PC-3 (cell line): Measurements from ENCODE around the gene ZCCHC24. TPM values are rescaled to one million over a fixed set of nuclear protein-coding genes. Genes with fewer than 3 reads are reported as not detected.

Experiments used
- ATAC-seq: fragments of 200-7000 bp; cut with Tn5 transposase; 2 replicates; pipeline ENCODE4 v1.9.1; 2020; ENCODE audit warnings: mild to moderate bottlenecking, moderate library complexity
- BruUV-seq: library from RNA; stranded (reverse); fragments of 400-500 nt; replicated peaks from 2 replicates; lab custom pipeline; 2021; lab: Mats Ljungman, UMichigan
- CTCF ChIA-PET: fragments of 300-600 bp; sonication (Branson Sonifier 250); formaldehyde crosslinking; loops from one replicate; lab custom pipeline; 2022; ENCODE audit warnings: antibody characterized with exemption; lab: Charles Lee
- POLR2A ChIA-PET: fragments of 300-600 bp; sonication (Branson Sonifier 250); formaldehyde crosslinking; loops from one replicate; lab custom pipeline; 2022; ENCODE audit warnings: antibody characterized with exemption; ENCODE audit not compliant: unreplicated experiment; lab: Charles Lee
- DNase-seq: peaks from one replicate; pipeline ENCODE4 v3.0.0-alpha.2; 2015
- H2AFZ ChIP-seq: fragments of 300-600 bp; sonication (generic); 2 replicates; pipeline ENCODE4 v1.6.0; 2016; ENCODE audit warnings: antibody characterized with exemption, low read length
- H3F3A ChIP-seq: fragments of 300-600 bp; sonication (generic); one replicate; pipeline ENCODE4 v1.6.0; 2017; ENCODE audit warnings: antibody characterized with exemption, low read length, control low read depth, mild to moderate bottlenecking; ENCODE audit not compliant: unreplicated experiment
- H3K27ac ChIP-seq: fragments of 300-600 bp; sonication (generic); 2 replicates; pipeline ENCODE4 v1.5.1; 2016; ENCODE audit warnings: mild to moderate bottlenecking, low read length
- H3K27me3 ChIP-seq: fragments of 300-600 bp; sonication (generic); 2 replicates; pipeline ENCODE4 v1.6.1; 2016; ENCODE audit warnings: low read length, mixed read lengths
- H3K36me3 ChIP-seq: fragments of 300-600 bp; sonication (generic); 2 replicates; pipeline ENCODE4 v1.6.1; 2016; ENCODE audit warnings: low read depth, mixed run types, low read length, mixed read lengths
- H3K4me1 ChIP-seq: fragments of 300-600 bp; sonication (generic); 2 replicates; pipeline ENCODE4 v1.5.1; 2016; ENCODE audit warnings: low read length; ENCODE audit not compliant: insufficient read depth
- H3K4me2 ChIP-seq: fragments of 300-600 bp; sonication (generic); 2 replicates; pipeline ENCODE4 v1.6.0; 2016; ENCODE audit warnings: low read length
- H3K4me3 ChIP-seq: fragments of 300-600 bp; sonication (generic); 2 replicates; pipeline ENCODE4 v1.5.1; 2016; ENCODE audit warnings: mild to moderate bottlenecking, low read length, mixed read lengths
- H3K79me2 ChIP-seq: fragments of 300-600 bp; sonication (generic); 2 replicates; pipeline ENCODE4 v1.6.1; 2017; ENCODE audit warnings: low read length, mixed read lengths
- H3K9ac ChIP-seq: fragments of 300-600 bp; sonication (generic); 2 replicates; pipeline ENCODE4 v1.6.0; 2016; ENCODE audit warnings: mild to moderate bottlenecking, low read length
- H3K9me2 ChIP-seq: fragments of 300-600 bp; sonication (generic); replicated peaks from 2 replicates; pipeline ENCODE4 v1.6.1; 2016; ENCODE audit warnings: mixed run types, low read length, mixed read lengths
- H3K9me3 ChIP-seq: fragments of 300-600 bp; sonication (generic); 2 replicates; pipeline ENCODE4 v1.6.1; 2016; ENCODE audit warnings: low read length, mixed read lengths
- H4K20me1 ChIP-seq: fragments of 300-600 bp; sonication (generic); 2 replicates; pipeline ENCODE4 v1.6.1; 2016; ENCODE audit warnings: low read length, mixed read lengths
- CTCF ChIP-seq: fragments of 300-600 bp; sonication (generic); conservative IDR thresholded peaks from 2 replicates; pipeline ENCODE4 v1.5.1; 2017; ENCODE audit warnings: antibody characterized with exemption, low read depth, mild to moderate bottlenecking, low read length
- EZH2 ChIP-seq: fragments of 300-600 bp; sonication (generic); IDR thresholded peaks from one replicate; pipeline ENCODE4 v1.6.1; 2017; ENCODE audit warnings: antibody characterized with exemption, mild to moderate bottlenecking, low read length; ENCODE audit not compliant: unreplicated experiment
- EZH2phosphoT487 ChIP-seq: fragments of 300-600 bp; sonication (generic); IDR thresholded peaks from 2 replicates; pipeline ENCODE4 v1.6.1; 2018; ENCODE audit warnings: mild to moderate bottlenecking, antibody characterized with exemption, low read length, borderline replicate concordance
- intact Hi-C: fragments of 100-400 bp; cut with micrococcal nuclease; formaldehyde crosslinking; loops from 2 replicates; pipeline ENCODE4 v1.9.0; 2023
- total RNA-seq: library from RNA; depleted of rRNA; stranded (reverse); fragments of >200 nt; gene quantifications from 2 replicates; pipeline ENCODE4 v1.2.3, GENCODE V29; 2014

The ZCCHC24 gene
- total RNA-seq, 1 experiment from 2014 or later, result 32.9 TPM

GRCh38 chr10:79492839-79493238 lies 47.4 kb upstream of the ZCCHC24 start:
- no TSS peak for BruUV-seq
- Histone ChIP-seq H2AFZ (no peak overlapping the region), H3K9ac (no peak overlapping the region), H3K27me3 (peaks cover 20% of the 10 kb centered on the region), H3K4me2 (no peak overlapping the region), H3K9me2 (no peaks in the 10 kb centered on the region), H3K4me1 (peaks cover 20% of the 10 kb centered on the region), H3K4me3 (no peak overlapping the region), H4K20me1 (no peaks in the 10 kb centered on the region), H3K79me2 (no peaks in the 10 kb centered on the region), H3F3A (no peaks in the 10 kb centered on the region), H3K36me3 (no peaks in the 10 kb centered on the region), H3K9me3 (no peaks in the 10 kb centered on the region), H3K27ac (no peak overlapping the region)
- no peak for TF ChIP-seq EZH2phosphoT487
- no peak for TF ChIP-seq CTCF
- no peak for TF ChIP-seq EZH2
- ATAC-seq, result no peak
- ChIA-PET CTCF (no interaction called here), POLR2A (no interaction called here)
- intact Hi-C loops, result no loop called here
- no peak for DNase-seq

- H3K9me2 ChIP-seq, result no peaks in the 10 kb centered on the region
- intact Hi-C loops, result no loop called here
- H3K4me2 ChIP-seq, result no peak overlapping the region
- H3F3A ChIP-seq, result no peaks in the 10 kb centered on the region
- peaks cover 16% of the 10 kb centered on the region for H3K27me3 ChIP-seq
- no TSS peak for BruUV-seq
- no peak overlapping the region for H3K4me3 ChIP-seq
- no peak for TF ChIP-seq EZH2phosphoT487
- TF ChIP-seq CTCF, result no peak
- TF ChIP-seq EZH2, result no peak
- H3K27ac ChIP-seq, result no peak overlapping the region
- no peak for DNase-seq
- H2AFZ ChIP-seq, result no peak overlapping the region
- H3K36me3 ChIP-seq, result no peaks in the 10 kb centered on the region
- ChIA-PET CTCF (interaction anchor here (0.6 kb wide), 1 partner anchor 10 kb away, joined by 3 read pairs; no protein-coding TSS in a partner anchor), POLR2A (no interaction called here)
- H3K9ac ChIP-seq, result no peak overlapping the region
- no peaks in the 10 kb centered on the region for H4K20me1 ChIP-seq
- no peak for ATAC-seq
- H3K4me1 ChIP-seq, result peaks cover 24% of the 10 kb centered on the region
- H3K9me3 ChIP-seq, result no peaks in the 10 kb centered on the region
- H3K79me2 ChIP-seq, result no peaks in the 10 kb centered on the region
Measured at GRCh38 chr10:79492256-79492655, 46.8 kb upstream of the ZCCHC24 start.

GRCh38 chr10:79491143-79491835 lies 45.9 kb upstream of the ZCCHC24 start:
- DNase-seq, result peak; percentile 80
- POLR2A ChIA-PET, result interaction anchor here (0.5 kb wide), 1 partner anchor 117 kb away, joined by 4 read pairs; no protein-coding TSS in a partner anchor
- no peak overlapping the region for H3K4me2 ChIP-seq
- no peaks in the 10 kb centered on the region for H3K36me3 ChIP-seq
- TF ChIP-seq CTCF (peak; percentile 92), EZH2 (no peak)
- CTCF ChIA-PET, result interaction anchor here (1.6 kb wide), 1 partner anchor 117 kb away, joined by 9 read pairs; no protein-coding TSS in a partner anchor
- peak; percentile 11 for ATAC-seq
- H3F3A ChIP-seq, result no peaks in the 10 kb centered on the region
- H3K27ac ChIP-seq, result no peak overlapping the region
- peaks cover 24% of the 10 kb centered on the region for H3K4me1 ChIP-seq
- intact Hi-C loops, result no loop called here
- peaks cover 6% of the 10 kb centered on the region; the same call in 1 of the 2 replicates for H3K27me3 ChIP-seq
- no peaks in the 10 kb centered on the region for H4K20me1 ChIP-seq
- H3K9me3 ChIP-seq, result no peaks in the 10 kb centered on the region
- H3K9ac ChIP-seq, result no peak overlapping the region
- no TSS peak for BruUV-seq
- H2AFZ ChIP-seq, result peak overlapping the region; percentile 12
- H3K79me2 ChIP-seq, result no peaks in the 10 kb centered on the region
- no peaks in the 10 kb centered on the region for H3K9me2 ChIP-seq
- H3K4me3 ChIP-seq, result no peak overlapping the region
